ENCODE measurements around the gene PERCC1.

PERCC1 gene
- total RNA-seq: 0 to 0.58 (median 0.17) reads per million in 3 donors

DNA sequence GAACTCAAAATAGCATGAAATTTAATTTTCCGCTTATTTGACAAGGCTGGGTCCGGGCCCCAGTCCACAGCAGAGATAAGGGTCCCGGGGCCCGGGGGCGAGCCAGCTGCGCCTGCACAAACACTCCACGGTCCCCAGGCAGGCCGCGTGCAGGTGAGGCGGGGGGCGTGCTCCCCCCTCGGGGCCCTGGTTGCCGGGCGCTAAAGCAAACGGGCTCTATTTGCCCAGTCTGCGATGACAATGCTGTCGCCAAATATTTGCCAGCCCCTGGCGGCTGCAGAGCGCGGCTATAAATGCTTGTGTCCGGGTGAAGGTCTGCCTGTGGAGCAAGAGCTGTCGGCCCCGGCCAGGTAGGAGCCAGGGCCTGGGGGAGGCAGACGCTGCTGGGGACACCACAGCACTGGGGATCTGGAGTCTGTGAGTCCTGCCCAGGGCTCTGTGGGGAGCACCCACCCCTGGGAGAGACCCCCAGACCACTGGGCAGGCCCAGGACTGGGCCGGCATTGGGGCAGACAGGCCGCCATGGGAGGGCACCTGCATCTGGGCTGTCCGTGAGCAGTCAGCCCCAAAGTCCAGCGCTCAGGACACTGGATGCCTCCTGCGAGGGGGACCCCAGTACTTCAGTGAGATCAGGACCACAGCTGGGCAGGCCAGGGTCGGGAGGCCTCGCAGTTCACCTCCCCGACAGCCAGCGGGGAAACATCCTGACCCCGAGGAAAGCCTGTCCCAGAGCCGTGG lies at the start of gene PERCC1:
Gene PERCC1 (plus strand): TSS at position 320 of the 738 bp plus-strand sequence. CDS start 1,516 bp downstream, outside the sequence.
- DNase-seq: no peak
- no peak within 1 kb of the TSS for H3K27ac ChIP-seq (ENCODE audit: insufficient read depth, low read length, poor library complexity, severe bottlenecking)

DNA sequence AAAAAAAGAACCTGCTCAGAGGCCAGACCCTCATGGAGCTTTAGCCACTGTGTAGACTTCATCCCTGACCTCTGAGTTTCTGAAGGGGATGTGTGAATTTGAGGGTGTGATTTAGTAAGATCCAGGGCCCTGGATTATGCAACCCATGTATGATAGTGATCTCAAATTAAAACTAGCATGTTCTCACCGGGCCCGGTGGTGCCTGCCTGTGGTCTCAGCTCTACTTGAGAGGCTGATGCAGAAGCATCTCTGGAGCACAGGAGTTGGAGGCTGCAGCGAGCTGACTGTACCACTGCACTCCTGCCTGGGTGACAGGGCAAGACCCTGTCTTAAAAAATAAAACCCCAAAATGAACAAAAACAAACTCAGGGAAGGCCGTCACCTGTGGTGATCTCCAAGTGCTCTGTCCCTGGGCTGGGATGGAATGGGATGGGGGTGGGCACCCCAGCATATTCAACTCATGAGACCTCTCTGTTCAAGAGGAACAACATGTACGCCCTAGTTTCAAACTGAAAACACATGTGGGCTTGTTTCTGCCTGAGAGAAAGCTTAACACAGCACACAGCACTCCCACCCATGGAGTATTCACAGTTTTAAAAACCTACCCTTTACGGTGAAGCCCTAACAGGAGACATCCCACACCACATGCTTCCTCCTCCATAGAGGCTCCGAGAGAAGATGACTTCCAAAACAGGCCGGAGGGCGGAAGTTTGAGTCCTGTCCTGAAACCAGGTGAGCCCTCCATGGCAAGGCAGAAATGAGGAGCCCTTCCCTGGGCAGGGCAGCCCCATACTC lies 49.1 kb upstream of the PERCC1 start:
- Histone ChIP-seq H3K9me3 (ENCODE audit: control insufficient read depth, low read length) (no peaks in the 10 kb centered on the region), H3K27me3 (replicated peaks; ENCODE audit: control insufficient read depth, insufficient read depth, low read length, poor library complexity, severe bottlenecking) (no peaks in the 10 kb centered on the region), H3K4me1 (ENCODE audit: control insufficient read depth, insufficient read depth, low read length, poor library complexity, severe bottlenecking) (peaks cover 9% of the 10 kb centered on the region), H3K36me3 (ENCODE audit: control insufficient read depth, insufficient read depth, low read length) (peaks cover 24% of the 10 kb centered on the region), H3K4me3 (ENCODE audit: insufficient read depth, low read depth, low read length, poor library complexity, severe bottlenecking) (no peak overlapping the region), H3K27ac (ENCODE audit: insufficient read depth, low read length, poor library complexity, severe bottlenecking) (no peak overlapping the region)
- DNase-seq: no peak

More for the DNA sequence above, at the start of gene PERCC1:
- Histone ChIP-seq H3K36me3 (ENCODE audit: control insufficient read depth, insufficient read depth, low read length) (no peaks in the 10 kb centered on the region), H3K9me3 (ENCODE audit: control insufficient read depth, low read length) (no peaks in the 10 kb centered on the region), H3K4me1 (ENCODE audit: control insufficient read depth, insufficient read depth, low read length, poor library complexity, severe bottlenecking) (no peaks in the 10 kb centered on the region), H3K4me3 (ENCODE audit: insufficient read depth, low read depth, low read length, poor library complexity, severe bottlenecking) (no peak within 1 kb of the TSS), H3K27me3 (replicated peaks; ENCODE audit: control insufficient read depth, insufficient read depth, low read length, poor library complexity, severe bottlenecking) (no peaks in the 10 kb centered on the region)

DNA sequence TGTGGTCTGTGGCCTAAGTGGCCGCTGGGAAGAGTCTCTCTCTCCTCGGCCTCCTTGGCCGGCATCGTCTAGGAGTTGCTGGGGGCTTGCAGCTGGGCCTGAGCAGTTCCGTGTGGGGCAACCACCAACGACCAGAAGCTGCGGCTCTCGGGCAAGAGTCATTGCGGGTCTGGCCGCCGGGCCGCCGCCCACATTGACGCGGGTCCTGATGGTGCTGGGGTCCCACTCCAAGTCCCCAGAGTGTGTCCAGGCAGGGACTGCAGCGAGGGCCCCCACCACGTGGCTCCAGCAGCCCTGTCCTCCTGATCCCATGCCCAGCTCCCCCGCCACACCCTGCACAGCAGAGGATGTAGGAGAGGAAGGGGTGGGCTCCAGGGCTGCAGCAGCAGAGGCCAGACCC lies 47.3 kb upstream of the PERCC1 start:
- Histone ChIP-seq H3K4me1 (ENCODE audit: control insufficient read depth, insufficient read depth, low read length, poor library complexity, severe bottlenecking) (peaks cover 8% of the 10 kb centered on the region), H3K27me3 (replicated peaks; ENCODE audit: control insufficient read depth, insufficient read depth, low read length, poor library complexity, severe bottlenecking) (no peaks in the 10 kb centered on the region), H3K36me3 (ENCODE audit: control insufficient read depth, insufficient read depth, low read length) (peaks cover 24% of the 10 kb centered on the region), H3K9me3 (ENCODE audit: control insufficient read depth, low read length) (no peaks in the 10 kb centered on the region), H3K4me3 (ENCODE audit: insufficient read depth, low read depth, low read length, poor library complexity, severe bottlenecking) (no peak overlapping the region), H3K27ac (ENCODE audit: insufficient read depth, low read length, poor library complexity, severe bottlenecking) (no peak overlapping the region)
- no peak for DNase-seq

DNA sequence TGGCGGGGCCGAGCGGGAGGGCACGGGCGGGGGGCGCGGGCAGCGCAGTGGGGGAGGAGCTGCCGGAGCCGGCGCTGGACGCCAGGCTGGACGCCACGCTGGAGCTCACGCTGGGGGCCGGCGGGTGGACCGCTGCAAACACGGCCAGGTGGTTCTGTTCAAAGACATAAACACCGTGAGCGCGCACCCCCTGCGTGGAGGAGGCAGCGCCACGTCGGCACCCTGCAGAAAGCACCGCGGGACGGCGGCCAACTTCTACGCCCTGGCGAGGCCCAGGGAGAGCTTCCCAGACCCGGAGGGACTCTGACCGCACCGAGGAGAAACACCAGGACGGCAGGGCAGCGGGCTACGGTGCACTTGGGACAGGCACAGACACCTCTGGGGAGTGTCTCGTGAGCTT lies 45.6 kb upstream of the PERCC1 start:
- peaks cover 35% of the 10 kb centered on the region for H3K36me3 ChIP-seq (ENCODE audit: control insufficient read depth, insufficient read depth, low read length)
- H3K4me3 ChIP-seq (ENCODE audit: insufficient read depth, low read depth, low read length, poor library complexity, severe bottlenecking): no peak overlapping the region

DNA sequence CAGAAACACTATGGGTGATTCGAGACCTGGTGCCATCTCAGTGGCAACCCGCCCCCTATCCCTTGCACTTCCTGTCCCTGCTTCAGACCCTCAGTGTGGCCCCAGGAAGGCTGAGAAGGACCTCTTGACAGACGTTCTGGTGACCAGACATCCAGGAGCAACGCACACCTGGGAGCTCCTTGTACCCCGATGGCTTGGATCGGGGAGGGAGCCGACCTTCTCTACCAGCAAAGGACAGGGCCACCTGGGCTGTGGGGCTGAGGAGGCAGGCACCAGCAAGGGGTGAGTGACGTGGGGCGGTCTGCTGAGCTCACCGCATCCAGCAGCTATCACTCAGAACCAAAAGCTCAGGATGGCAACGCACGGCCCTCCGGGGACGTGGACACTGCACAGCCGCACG lies 43.5 kb upstream of the PERCC1 start:
- no peak overlapping the region for H3K4me3 ChIP-seq (ENCODE audit: insufficient read depth, low read depth, low read length, poor library complexity, severe bottlenecking)
- H3K27ac ChIP-seq (ENCODE audit: insufficient read depth, low read length, poor library complexity, severe bottlenecking): no peak overlapping the region
- H3K9me3 ChIP-seq (ENCODE audit: control insufficient read depth, low read length): no peaks in the 10 kb centered on the region
- H3K36me3 ChIP-seq (ENCODE audit: control insufficient read depth, insufficient read depth, low read length): peaks cover 35% of the 10 kb centered on the region
- DNase-seq: no peak
- H3K27me3 ChIP-seq (replicated peaks; ENCODE audit: control insufficient read depth, insufficient read depth, low read length, poor library complexity, severe bottlenecking): no peaks in the 10 kb centered on the region
- H3K4me1 ChIP-seq (ENCODE audit: control insufficient read depth, insufficient read depth, low read length, poor library complexity, severe bottlenecking): no peaks in the 10 kb centered on the region

More for the DNA sequence above, 45.6 kb upstream of the PERCC1 start:
- H3K9me3 ChIP-seq (ENCODE audit: control insufficient read depth, low read length): no peaks in the 10 kb centered on the region
- H3K27ac ChIP-seq (ENCODE audit: insufficient read depth, low read length, poor library complexity, severe bottlenecking): no peak overlapping the region
- DNase-seq: no peak
- no peaks in the 10 kb centered on the region for H3K27me3 ChIP-seq (replicated peaks; ENCODE audit: control insufficient read depth, insufficient read depth, low read length, poor library complexity, severe bottlenecking)
- H3K4me1 ChIP-seq (ENCODE audit: control insufficient read depth, insufficient read depth, low read length, poor library complexity, severe bottlenecking): no peaks in the 10 kb centered on the region

DNA sequence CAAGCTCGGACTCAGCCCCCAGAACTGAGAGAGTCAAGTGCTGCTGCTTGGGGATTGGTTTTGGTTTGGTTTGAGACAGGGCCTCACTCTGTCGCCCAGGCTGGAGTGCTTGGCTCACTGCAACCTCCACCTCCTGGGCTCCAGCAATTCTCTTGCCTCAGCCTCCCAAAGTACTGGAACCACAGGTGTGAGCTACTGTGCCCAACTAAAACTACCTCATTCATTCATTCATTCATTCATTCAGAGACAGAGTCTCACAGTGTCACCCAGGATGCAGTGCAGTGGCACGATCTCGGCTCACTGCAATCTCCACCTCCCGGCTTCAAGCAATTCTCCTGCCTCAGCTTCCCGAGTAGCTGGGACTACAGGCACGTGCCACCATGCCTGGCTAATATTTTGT lies 41.1 kb upstream of the PERCC1 start:
- no peak for DNase-seq
- no peaks in the 10 kb centered on the region for H3K4me1 ChIP-seq (ENCODE audit: control insufficient read depth, insufficient read depth, low read length, poor library complexity, severe bottlenecking)
- H3K27ac ChIP-seq (ENCODE audit: insufficient read depth, low read length, poor library complexity, severe bottlenecking): no peak overlapping the region
- no peak overlapping the region for H3K4me3 ChIP-seq (ENCODE audit: insufficient read depth, low read depth, low read length, poor library complexity, severe bottlenecking)
- no peaks in the 10 kb centered on the region for H3K9me3 ChIP-seq (ENCODE audit: control insufficient read depth, low read length)
- no peaks in the 10 kb centered on the region for H3K27me3 ChIP-seq (replicated peaks; ENCODE audit: control insufficient read depth, insufficient read depth, low read length, poor library complexity, severe bottlenecking)
- peaks cover 46% of the 10 kb centered on the region for H3K36me3 ChIP-seq (ENCODE audit: control insufficient read depth, insufficient read depth, low read length)

DNA sequence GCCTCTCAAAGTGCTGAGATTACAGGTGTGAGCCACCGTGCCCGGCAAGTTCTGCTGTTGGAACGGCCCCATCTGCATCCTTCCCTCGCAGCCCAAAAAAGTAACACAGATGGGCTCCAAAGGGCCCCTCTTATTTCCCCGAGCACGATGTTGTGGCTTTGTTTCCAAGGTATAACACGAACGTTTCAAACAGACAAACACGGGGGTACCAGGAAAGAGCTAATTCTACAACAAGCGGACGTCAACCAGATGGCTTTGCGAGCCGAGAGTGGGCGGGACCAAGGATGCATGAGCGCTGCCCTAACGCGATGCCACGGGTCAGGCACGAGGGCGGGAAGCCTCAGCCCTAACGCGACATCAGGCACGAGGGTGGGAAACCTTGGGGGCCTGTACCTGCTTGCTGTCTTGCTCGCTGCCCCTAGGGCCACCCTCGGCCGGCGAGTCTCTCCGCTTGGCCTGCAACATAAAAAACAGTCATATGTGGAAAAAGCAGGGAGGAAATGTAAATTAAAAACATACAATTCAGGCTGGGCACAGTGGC lies 40.6 kb upstream of the PERCC1 start:
- H3K36me3 ChIP-seq (ENCODE audit: control insufficient read depth, insufficient read depth, low read length): peaks cover 46% of the 10 kb centered on the region

DNA sequence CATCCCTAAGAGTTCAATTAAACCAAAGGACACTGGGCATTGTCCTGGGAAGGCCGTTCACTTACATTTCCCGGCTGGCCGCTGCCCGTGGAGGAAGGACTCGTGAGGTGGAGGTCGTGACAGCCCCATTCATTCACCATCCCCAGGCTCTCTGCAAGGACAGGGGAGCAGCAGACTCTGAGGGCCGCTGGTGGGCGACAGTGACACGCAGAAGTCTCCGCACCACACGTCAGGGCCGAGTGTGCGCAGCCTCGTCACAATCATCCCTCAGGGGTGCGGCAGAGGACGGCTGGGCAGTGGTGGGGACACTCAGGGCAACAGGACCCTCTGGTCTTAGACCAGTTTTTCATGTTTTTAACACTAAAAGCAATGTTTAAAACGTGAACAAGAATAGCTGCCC lies 38.1 kb upstream of the PERCC1 start:
- H3K36me3 ChIP-seq (ENCODE audit: control insufficient read depth, insufficient read depth, low read length): peaks cover 48% of the 10 kb centered on the region
- H3K4me1 ChIP-seq (ENCODE audit: control insufficient read depth, insufficient read depth, low read length, poor library complexity, severe bottlenecking): no peaks in the 10 kb centered on the region
- no peaks in the 10 kb centered on the region for H3K9me3 ChIP-seq (ENCODE audit: control insufficient read depth, low read length)
- no peak for DNase-seq
- H3K4me3 ChIP-seq (ENCODE audit: insufficient read depth, low read depth, low read length, poor library complexity, severe bottlenecking): no peak overlapping the region
- no peak overlapping the region for H3K27ac ChIP-seq (ENCODE audit: insufficient read depth, low read length, poor library complexity, severe bottlenecking)
- H3K27me3 ChIP-seq (replicated peaks; ENCODE audit: control insufficient read depth, insufficient read depth, low read length, poor library complexity, severe bottlenecking): no peaks in the 10 kb centered on the region

More for the DNA sequence above, 40.6 kb upstream of the PERCC1 start:
- Histone ChIP-seq H3K27ac (ENCODE audit: insufficient read depth, low read length, poor library complexity, severe bottlenecking) (no peak overlapping the region), H3K9me3 (ENCODE audit: control insufficient read depth, low read length) (no peaks in the 10 kb centered on the region), H3K27me3 (replicated peaks; ENCODE audit: control insufficient read depth, insufficient read depth, low read length, poor library complexity, severe bottlenecking) (no peaks in the 10 kb centered on the region), H3K4me3 (ENCODE audit: insufficient read depth, low read depth, low read length, poor library complexity, severe bottlenecking) (no peak overlapping the region), H3K4me1 (ENCODE audit: control insufficient read depth, insufficient read depth, low read length, poor library complexity, severe bottlenecking) (no peaks in the 10 kb centered on the region)
- no peak for DNase-seq

DNA sequence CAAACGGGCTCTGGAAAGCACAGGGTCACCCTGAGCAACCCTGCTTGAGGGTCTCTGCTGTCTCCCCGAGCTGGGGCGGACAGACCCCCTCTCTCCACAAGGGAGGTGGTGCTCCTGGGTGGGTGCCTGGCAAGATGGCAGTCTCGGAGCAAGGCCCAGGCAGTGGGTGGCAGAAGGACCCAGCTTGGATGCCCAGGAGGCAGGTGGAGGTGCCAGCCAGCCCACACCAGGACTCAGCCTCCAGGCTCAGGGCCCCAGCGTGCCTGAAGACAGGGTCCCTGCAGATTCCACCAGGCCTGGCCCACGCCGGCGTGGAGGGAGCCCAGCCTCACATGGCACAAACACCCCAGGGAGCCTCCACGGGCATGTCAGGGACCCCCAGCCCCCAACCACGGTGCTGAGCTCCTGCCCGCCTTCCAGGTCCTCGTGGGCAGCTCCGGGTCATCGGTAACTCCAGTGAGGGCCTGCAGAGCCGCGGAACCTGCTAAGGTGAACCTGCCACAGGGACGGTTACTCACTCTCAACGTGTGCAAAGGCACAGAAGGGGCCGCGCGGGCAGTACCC lies 37.2 kb upstream of the PERCC1 start:
- DNase-seq: no peak
- no peaks in the 10 kb centered on the region for H3K4me1 ChIP-seq (ENCODE audit: control insufficient read depth, insufficient read depth, low read length, poor library complexity, severe bottlenecking)
- H3K4me3 ChIP-seq (ENCODE audit: insufficient read depth, low read depth, low read length, poor library complexity, severe bottlenecking): no peak overlapping the region
- peaks cover 57% of the 10 kb centered on the region for H3K36me3 ChIP-seq (ENCODE audit: control insufficient read depth, insufficient read depth, low read length)
- no peak overlapping the region for H3K27ac ChIP-seq (ENCODE audit: insufficient read depth, low read length, poor library complexity, severe bottlenecking)
- H3K9me3 ChIP-seq (ENCODE audit: control insufficient read depth, low read length): no peaks in the 10 kb centered on the region
- H3K27me3 ChIP-seq (replicated peaks; ENCODE audit: control insufficient read depth, insufficient read depth, low read length, poor library complexity, severe bottlenecking): no peaks in the 10 kb centered on the region

Data from effector memory CD4-positive, alpha-beta T cell (primary cell).